Thyroid gland (tissue), 4 donors: ENCODE data around the gene CREG1.

ENCODE experiments used
- CTCF ChIP-seq, 6 experiments: fragments of 200-600 bp in 3 of 6; fragments of 450-650 bp in 3 of 6; sonication (generic) in 3 of 6; IDR thresholded peaks; one replicate each; pipeline ENCODE4 v1.5.1; 2016 to 2019; ENCODE audit warnings: antibody characterized with exemption in 6 of 6, mild to moderate bottlenecking in 2 of 6, inconsistent platforms in 1 of 6, moderate library complexity in 1 of 6
- POLR2A ChIP-seq, 2 donors: fragments of 450-650 bp; IDR thresholded peaks; one replicate each; pipeline ENCODE4 v1.6.1; 2017; ENCODE audit warnings: antibody characterized with exemption in 2 of 2, mild to moderate bottlenecking in 2 of 2, moderate library complexity in 1 of 2

GRCh38 chr1:167566766-167567165 is 13.2 kb upstream of the CREG1 start:
- no peak for TF ChIP-seq POLR2A (IDR thresholded peaks at IDR 0.05)
- no peak for TF ChIP-seq CTCF (IDR thresholded peaks at IDR 0.05)
